ENCODE data around the gene ZNF664. TPM values are rescaled to one million over a fixed set of nuclear protein-coding genes. Genes with fewer than 3 reads are reported as not detected.

The ZNF664 gene
- total RNA-seq, 2 experiments from 2014 or later, result 13.4 to 19.0 TPM

- no peak for DNase-seq
- Mint-ChIP-seq H3K4me3 (no peak overlapping the region), H3K4me1 (ENCODE audit: low read depth) (peaks cover 29% of the 10 kb centered on the region), H3K36me3 (ENCODE audit: low read depth) (peaks cover 11% of the 10 kb centered on the region), H3K9me3 (no peaks in the 10 kb centered on the region), H3K27me3 (no peaks in the 10 kb centered on the region), H3K27ac (no peak overlapping the region)
- no peak overlapping the region for H3K27ac ChIP-seq (ENCODE audit: low read depth in 1 of 2, low read length in 2 of 2)
- H3K36me3 ChIP-seq (ENCODE audit: insufficient read depth, low read length), result peaks cover 4% of the 10 kb centered on the region
- H3K9me3 ChIP-seq (ENCODE audit: control insufficient read depth in 1 of 2, insufficient read depth in 1 of 2, low read length in 2 of 2), result no peaks in the 10 kb centered on the region
- POLR2A ChIA-PET, result no interaction called here
- intact Hi-C loops (cut with DNase I, micrococcal nuclease), result no loop called here
- no peak for ATAC-seq (ENCODE audit: poor library complexity)
- H3K4me3 ChIP-seq (ENCODE audit: low read length), result no peak overlapping the region
- CTCF ChIA-PET, result no interaction called here
- H3K4me1 ChIP-seq (ENCODE audit: insufficient read depth, low read length), result peaks cover 6% of the 10 kb centered on the region
- TF ChIP-seq, protein P1, sequence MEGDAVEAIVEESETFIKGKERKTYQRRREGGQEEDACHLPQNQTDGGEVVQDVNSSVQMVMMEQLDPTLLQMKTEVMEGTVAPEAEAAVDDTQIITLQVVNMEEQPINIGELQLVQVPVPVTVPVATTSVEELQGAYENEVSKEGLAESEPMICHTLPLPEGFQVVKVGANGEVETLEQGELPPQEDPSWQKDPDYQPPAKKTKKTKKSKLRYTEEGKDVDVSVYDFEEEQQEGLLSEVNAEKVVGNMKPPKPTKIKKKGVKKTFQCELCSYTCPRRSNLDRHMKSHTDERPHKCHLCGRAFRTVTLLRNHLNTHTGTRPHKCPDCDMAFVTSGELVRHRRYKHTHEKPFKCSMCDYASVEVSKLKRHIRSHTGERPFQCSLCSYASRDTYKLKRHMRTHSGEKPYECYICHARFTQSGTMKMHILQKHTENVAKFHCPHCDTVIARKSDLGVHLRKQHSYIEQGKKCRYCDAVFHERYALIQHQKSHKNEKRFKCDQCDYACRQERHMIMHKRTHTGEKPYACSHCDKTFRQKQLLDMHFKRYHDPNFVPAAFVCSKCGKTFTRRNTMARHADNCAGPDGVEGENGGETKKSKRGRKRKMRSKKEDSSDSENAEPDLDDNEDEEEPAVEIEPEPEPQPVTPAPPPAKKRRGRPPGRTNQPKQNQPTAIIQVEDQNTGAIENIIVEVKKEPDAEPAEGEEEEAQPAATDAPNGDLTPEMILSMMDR (IDR thresholded peaks at IDR 0.05), result no peak
- no peaks in the 10 kb centered on the region for H3K27me3 ChIP-seq (ENCODE audit: control insufficient read depth in 1 of 2, insufficient read depth in 2 of 2, low read length in 2 of 2)
Observed at GRCh38 chr12:123967121-123967586, 5.9 kb upstream of the ZNF664 start.

DNA sequence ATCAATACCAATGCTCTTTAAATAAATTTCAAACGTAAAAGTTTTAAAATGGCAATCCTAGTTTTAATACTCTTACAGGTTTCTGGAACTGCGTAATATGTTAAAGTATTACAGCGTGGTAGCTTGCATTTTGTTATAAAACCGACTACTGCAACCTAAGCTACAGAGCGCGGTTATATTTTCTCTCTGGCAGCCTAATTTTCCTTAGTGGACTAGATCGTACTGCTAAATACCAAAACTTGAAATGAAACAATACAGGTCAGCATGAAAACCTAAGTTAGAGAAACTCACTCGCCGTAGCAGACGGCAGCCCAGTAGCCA, 1.6 kb upstream of the ZNF664 start:
- peaks cover 48% of the 10 kb centered on the region for H3K4me1 Mint-ChIP-seq (ENCODE audit: low read depth)

GRCh38 chr12:123971770-123972456, 1.1 kb upstream of the ZNF664 start:
- peaks cover 19% of the 10 kb centered on the region for H3K36me3 Mint-ChIP-seq (ENCODE audit: low read depth)
- CTCF ChIA-PET, result interaction anchor here (2.0 kb wide), 1 partner anchor 67 kb away, joined by 6 read pairs; no protein-coding TSS in a partner anchor

More for the DNA sequence above, 1.6 kb upstream of the ZNF664 start:
- H3K27ac Mint-ChIP-seq, result peak overlapping the region; percentile 91
- CTCF ChIA-PET, result interaction anchor here (2.0 kb wide), 1 partner anchor 66 kb away, joined by 6 read pairs; no protein-coding TSS in a partner anchor
- POLR2A ChIA-PET, result interaction anchor here (0.7 to 2.4 kb wide), 6 partner anchors 9 to 738 kb away, joined by 3 to 13 read pairs (median 5); partner anchors contain the start of genes ATP6V0A2, MPHOSPH9 and MTRFR
- H3K9me3 Mint-ChIP-seq, result no peaks in the 10 kb centered on the region
- intact Hi-C loops (cut with DNase I, micrococcal nuclease), result loop anchor here (1.0 to 10.0 kb wide), 4 partner anchors 39 to 1737 kb away; partner anchors contain the start of gene DHX37 (in 1 of the 2)
- Histone ChIP-seq H3K27ac (ENCODE audit: low read depth in 1 of 2, low read length in 2 of 2) (peak overlapping the region in 1 of 2 donors; percentile 38), H3K36me3 (ENCODE audit: insufficient read depth, low read length) (peaks cover 3% of the 10 kb centered on the region), H3K9me3 (ENCODE audit: control insufficient read depth in 1 of 2, insufficient read depth in 1 of 2, low read length in 2 of 2) (no peaks in the 10 kb centered on the region), H3K4me3 (ENCODE audit: low read length) (peak overlapping the region; percentile 53), H3K4me1 (ENCODE audit: insufficient read depth, low read length) (peaks cover 13% of the 10 kb centered on the region), H3K27me3 (ENCODE audit: control insufficient read depth in 1 of 2, insufficient read depth in 2 of 2, low read length in 2 of 2) (no peaks in the 10 kb centered on the region)
- TF ChIP-seq, protein P1 (IDR thresholded peaks at IDR 0.05), result no peak
- ATAC-seq (ENCODE audit: poor library complexity) (no peak), DNase-seq (no peak)
- H3K27me3 Mint-ChIP-seq, result no peaks in the 10 kb centered on the region
- H3K4me3 Mint-ChIP-seq, result peak overlapping the region; percentile 97
- H3K36me3 Mint-ChIP-seq (ENCODE audit: low read depth), result peaks cover 18% of the 10 kb centered on the region

More at GRCh38 chr12:123971770-123972456, 1.1 kb upstream of the ZNF664 start:
- H3K36me3 ChIP-seq (ENCODE audit: insufficient read depth, low read length), result peaks cover 3% of the 10 kb centered on the region
- peak overlapping the region in 1 of 2 donors; percentile 38 for H3K27ac ChIP-seq (ENCODE audit: low read depth in 1 of 2, low read length in 2 of 2)
- no peaks in the 10 kb centered on the region for H3K9me3 Mint-ChIP-seq
- peak overlapping the region; percentile 91 for H3K27ac Mint-ChIP-seq
- peaks cover 48% of the 10 kb centered on the region for H3K4me1 Mint-ChIP-seq (ENCODE audit: low read depth)
- intact Hi-C loops (cut with DNase I, micrococcal nuclease), result loop anchor here (1.0 to 10.0 kb wide), 5 partner anchors 40 to 1737 kb away; partner anchors contain the start of genes DHX37 (in 1 of the 2) and NCOR2 (in 1 of the 2)
- TF ChIP-seq, protein P1 (IDR thresholded peaks at IDR 0.05), result no peak
- peaks cover 13% of the 10 kb centered on the region for H3K4me1 ChIP-seq (ENCODE audit: insufficient read depth, low read length)
- POLR2A ChIA-PET, result interaction anchor here (0.7 to 2.4 kb wide), 7 partner anchors 10 to 739 kb away, joined by 3 to 13 read pairs (median 5); partner anchors contain the start of genes ATP6V0A2, MPHOSPH9 and MTRFR
- H3K4me3 Mint-ChIP-seq, result peak overlapping the region; percentile 97
- H3K9me3 ChIP-seq (ENCODE audit: control insufficient read depth in 1 of 2, insufficient read depth in 1 of 2, low read length in 2 of 2), result no peaks in the 10 kb centered on the region
- ATAC-seq (ENCODE audit: poor library complexity) (peak; percentile 25), DNase-seq (peak; percentile 9 to 67 (median 26))
- no peaks in the 10 kb centered on the region for H3K27me3 Mint-ChIP-seq
- peak overlapping the region; percentile 53 for H3K4me3 ChIP-seq (ENCODE audit: low read length)
- H3K27me3 ChIP-seq (ENCODE audit: control insufficient read depth in 1 of 2, insufficient read depth in 2 of 2, low read length in 2 of 2), result no peaks in the 10 kb centered on the region

Data from CD4-positive, alpha-beta T cell (primary cell).